IPS-20b (cell line): Measurements from ENCODE around the gene RHBG.
"Not testable (repeated sequence)": the region's sequence is repeated elsewhere in the genome, so short reads cannot be mapped to it uniquely, and the experiment has no call there.

ENCODE experiments used
- H3K27ac ChIP-seq: one replicate; pipeline ENCODE4 v1.5.1; 2013; ENCODE audit warnings: low read length
- H3K27me3 ChIP-seq: 2 replicates; pipeline ENCODE4 v1.6.1; 2013; ENCODE audit warnings: mild to moderate bottlenecking, low read length, inconsistent platforms; ENCODE audit not compliant: insufficient read depth
- H3K36me3 ChIP-seq: 2 replicates; pipeline ENCODE4 v1.6.1; 2013; ENCODE audit warnings: low read depth, mild to moderate bottlenecking, inconsistent platforms, low read length, moderate library complexity; ENCODE audit not compliant: insufficient read depth
- H3K4me1 ChIP-seq: 2 replicates; pipeline ENCODE4 v1.6.1; 2013; ENCODE audit warnings: mild to moderate bottlenecking, control low read depth, inconsistent platforms, low read length, moderate library complexity; ENCODE audit not compliant: insufficient read depth
- H3K4me3 ChIP-seq: 2 replicates; pipeline ENCODE4 v1.5.1; 2013; ENCODE audit warnings: mild to moderate bottlenecking, low read length, inconsistent platforms
- H3K9ac ChIP-seq: 2 replicates; pipeline ENCODE4 v1.6.1; 2013; ENCODE audit warnings: low read depth, mild to moderate bottlenecking, inconsistent platforms, low read length, moderate library complexity
- H3K9me3 ChIP-seq: 2 replicates; pipeline ENCODE4 v1.6.1; 2013; ENCODE audit warnings: mild to moderate bottlenecking, low read depth, low read length, inconsistent platforms; ENCODE audit not compliant: insufficient read depth

RHBG gene

GRCh38 chr1:156366378-156367166 is 2.4 kb upstream of the RHBG start:
- Histone ChIP-seq H3K9me3 (no peaks in the 10 kb centered on the region), H3K27me3 (peaks cover 42% of the 10 kb centered on the region), H3K4me3 (no peak overlapping the region)

GRCh38 chr1:156367383-156368156 is 1.4 kb upstream of the RHBG start:
- H3K9ac ChIP-seq, result no peak overlapping the region
- peaks cover 8% of the 10 kb centered on the region for H3K4me1 ChIP-seq
- peaks cover 52% of the 10 kb centered on the region for H3K27me3 ChIP-seq
- H3K9me3 ChIP-seq, result no peaks in the 10 kb centered on the region
- H3K4me3 ChIP-seq, result no peak overlapping the region
- no peaks in the 10 kb centered on the region for H3K36me3 ChIP-seq
- no peak overlapping the region for H3K27ac ChIP-seq

More at GRCh38 chr1:156366378-156367166, 2.4 kb upstream of the RHBG start:
- Histone ChIP-seq H3K27ac (no peak overlapping the region), H3K36me3 (no peaks in the 10 kb centered on the region), H3K4me1 (peaks cover 8% of the 10 kb centered on the region), H3K9ac (no peak overlapping the region)

- H3K9me3 ChIP-seq, result no peaks in the 10 kb centered on the region
- no peak overlapping the region for H3K9ac ChIP-seq
- no peak overlapping the region for H3K27ac ChIP-seq
- no peaks in the 10 kb centered on the region for H3K36me3 ChIP-seq
- peaks cover 52% of the 10 kb centered on the region for H3K27me3 ChIP-seq
- H3K4me1 ChIP-seq, result peaks cover 8% of the 10 kb centered on the region
- no peak overlapping the region for H3K4me3 ChIP-seq
Observed at GRCh38 chr1:156368157-156368658, 803 bp upstream of the RHBG start.

GRCh38 chr1:156369685-156370286 is 775 bp downstream of the RHBG start:
- H3K4me3 ChIP-seq, result peak overlapping the region; percentile 80
- H3K36me3 ChIP-seq, H3K9me3 ChIP-seq, H3K27ac ChIP-seq, H3K4me1 ChIP-seq: not testable (repeated sequence)
- peaks cover 48% of the 10 kb centered on the region for H3K27me3 ChIP-seq
- peak overlapping the region; percentile 64; the same call in 1 of the 2 replicates for H3K9ac ChIP-seq

GRCh38 chr1:156371553-156372264 is 2.7 kb downstream of the RHBG start:
- Histone ChIP-seq H3K4me3 (no peak overlapping the region), H3K4me1 (peaks cover 7% of the 10 kb centered on the region), H3K9ac (no peak overlapping the region), H3K27me3 (peaks cover 48% of the 10 kb centered on the region), H3K27ac (no peak overlapping the region), H3K36me3 (no peaks in the 10 kb centered on the region), H3K9me3 (no peaks in the 10 kb centered on the region)

- no peaks in the 10 kb centered on the region for H3K9me3 ChIP-seq
- no peak overlapping the region for H3K4me3 ChIP-seq
- peaks cover 3% of the 10 kb centered on the region for H3K4me1 ChIP-seq
- H3K27me3 ChIP-seq, result peaks cover 44% of the 10 kb centered on the region
- no peak overlapping the region for H3K9ac ChIP-seq
- no peak overlapping the region for H3K27ac ChIP-seq
- H3K36me3 ChIP-seq, result no peaks in the 10 kb centered on the region
Observed at GRCh38 chr1:156372265-156372586, 3.2 kb downstream of the RHBG start.

- H3K36me3 ChIP-seq, result no peaks in the 10 kb centered on the region
- H3K27ac ChIP-seq, result no peak overlapping the region
- H3K4me1 ChIP-seq, result no peaks in the 10 kb centered on the region; the same call in 1 of the 2 replicates
- no peak overlapping the region for H3K9ac ChIP-seq
- no peaks in the 10 kb centered on the region for H3K9me3 ChIP-seq
- peaks cover 37% of the 10 kb centered on the region for H3K27me3 ChIP-seq
- H3K4me3 ChIP-seq, result no peak overlapping the region
Observed at GRCh38 chr1:156372876-156373275, 3.9 kb downstream of the RHBG start.

- Histone ChIP-seq H3K4me1 (no peaks in the 10 kb centered on the region; the same call in 1 of the 2 replicates), H3K27ac (no peak overlapping the region), H3K4me3 (no peak overlapping the region), H3K9me3 (no peaks in the 10 kb centered on the region), H3K36me3 (no peaks in the 10 kb centered on the region), H3K27me3 (peaks cover 30% of the 10 kb centered on the region), H3K9ac (no peak overlapping the region)
Observed at GRCh38 chr1:156373546-156373945, 4.5 kb downstream of the RHBG start.

GRCh38 chr1:156376146-156376545 is 7.1 kb downstream of the RHBG start:
- no peak overlapping the region for H3K27ac ChIP-seq
- no peak overlapping the region for H3K4me3 ChIP-seq
- no peak overlapping the region for H3K9ac ChIP-seq
- H3K9me3 ChIP-seq, result no peaks in the 10 kb centered on the region
- H3K4me1 ChIP-seq, result no peaks in the 10 kb centered on the region; the same call in 1 of the 2 replicates
- no peaks in the 10 kb centered on the region for H3K36me3 ChIP-seq
- H3K27me3 ChIP-seq, result peaks cover 13% of the 10 kb centered on the region

- no peaks in the 10 kb centered on the region; the same call in 1 of the 2 replicates for H3K4me1 ChIP-seq
- H3K4me3 ChIP-seq, result no peak overlapping the region
- no peak overlapping the region for H3K27ac ChIP-seq
- H3K9ac ChIP-seq, result no peak overlapping the region
- H3K27me3 ChIP-seq, result peaks cover 13% of the 10 kb centered on the region
- no peaks in the 10 kb centered on the region for H3K36me3 ChIP-seq
- H3K9me3 ChIP-seq, result no peaks in the 10 kb centered on the region
Observed at GRCh38 chr1:156376958-156377919, 8.2 kb downstream of the RHBG start.
